Bronchial epithelial cell (primary cell): ENCODE measurements around the gene SLC25A29. TPM values are rescaled to one million over a fixed set of nuclear protein-coding genes. Genes with fewer than 3 reads are reported as not detected.

Experiments used
- DNase-seq: peaks from one replicate; pipeline ENCODE4 v3.0.0-alpha.2; 2010; ENCODE audit warnings: low read depth
- FAIRE-seq: peaks from 2 replicates; lab custom pipeline; 2011; peaks lifted over from hg19 to GRCh38; lab: Jason Lieb, UNC
- H3K27me3 ChIP-seq: 2 replicates; pipeline ENCODE4 v1.5.1; 2011; ENCODE audit warnings: low read length; ENCODE audit not compliant: control insufficient read depth, insufficient read depth
- H3K36me3 ChIP-seq: 2 replicates; pipeline ENCODE4 v1.5.1; 2011; ENCODE audit warnings: low read length; ENCODE audit not compliant: control insufficient read depth, insufficient read depth
- H3K4me3 ChIP-seq: 2 replicates; pipeline ENCODE4 v1.5.1; 2011; ENCODE audit warnings: mild to moderate bottlenecking, low read depth, low read length, control low read depth
- total RNA-seq: library from RNA; depleted of rRNA; stranded (reverse); fragments of >200 nt; gene quantifications from 2 replicates; pipeline ENCODE4 v1.2.1, GENCODE V29; 2014
- TF ChIP-seq, protein P1 (sequence below): IDR thresholded peaks from 2 replicates; pipeline ENCODE4 v1.5.1; 2011; ENCODE audit warnings: mild to moderate bottlenecking, moderate library complexity, low read length, control low read depth, inconsistent platforms; ENCODE audit not compliant: insufficient read depth, severe bottlenecking

The SLC25A29 gene
- total RNA-seq, 1 donor from 2014 or later, result 16.1 TPM

GRCh38 chr14:100333311-100333710, 27.1 kb upstream of the SLC25A29 start:
- DNase-seq, result no peak
- Histone ChIP-seq H3K27me3 (no peaks in the 10 kb centered on the region), H3K4me3 (no peak overlapping the region), H3K36me3 (peaks cover 16% of the 10 kb centered on the region)
- no peak for FAIRE-seq
- TF ChIP-seq, protein P1, sequence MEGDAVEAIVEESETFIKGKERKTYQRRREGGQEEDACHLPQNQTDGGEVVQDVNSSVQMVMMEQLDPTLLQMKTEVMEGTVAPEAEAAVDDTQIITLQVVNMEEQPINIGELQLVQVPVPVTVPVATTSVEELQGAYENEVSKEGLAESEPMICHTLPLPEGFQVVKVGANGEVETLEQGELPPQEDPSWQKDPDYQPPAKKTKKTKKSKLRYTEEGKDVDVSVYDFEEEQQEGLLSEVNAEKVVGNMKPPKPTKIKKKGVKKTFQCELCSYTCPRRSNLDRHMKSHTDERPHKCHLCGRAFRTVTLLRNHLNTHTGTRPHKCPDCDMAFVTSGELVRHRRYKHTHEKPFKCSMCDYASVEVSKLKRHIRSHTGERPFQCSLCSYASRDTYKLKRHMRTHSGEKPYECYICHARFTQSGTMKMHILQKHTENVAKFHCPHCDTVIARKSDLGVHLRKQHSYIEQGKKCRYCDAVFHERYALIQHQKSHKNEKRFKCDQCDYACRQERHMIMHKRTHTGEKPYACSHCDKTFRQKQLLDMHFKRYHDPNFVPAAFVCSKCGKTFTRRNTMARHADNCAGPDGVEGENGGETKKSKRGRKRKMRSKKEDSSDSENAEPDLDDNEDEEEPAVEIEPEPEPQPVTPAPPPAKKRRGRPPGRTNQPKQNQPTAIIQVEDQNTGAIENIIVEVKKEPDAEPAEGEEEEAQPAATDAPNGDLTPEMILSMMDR, result no peak

DNA sequence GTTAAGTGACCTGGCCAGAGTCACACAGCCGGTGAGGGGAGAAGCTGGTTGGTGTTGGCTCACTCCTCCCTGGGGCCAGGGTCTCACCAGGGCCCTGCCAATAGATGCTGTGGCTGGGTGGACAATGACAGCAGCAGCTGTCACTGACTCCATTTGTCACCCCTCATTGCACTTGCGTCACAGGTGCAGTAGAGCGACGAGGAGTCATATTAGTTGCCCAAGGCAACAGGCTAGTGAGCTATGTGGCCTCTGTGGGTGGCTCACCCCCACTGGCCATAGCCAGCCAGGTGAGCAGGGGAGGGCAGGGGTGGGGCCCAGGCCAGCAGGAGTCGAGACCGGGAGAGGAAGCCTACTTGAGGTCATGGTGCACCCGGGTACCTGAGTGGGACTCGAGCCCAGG, 26.6 kb upstream of the SLC25A29 start:
- Histone ChIP-seq H3K4me3 (no peak overlapping the region), H3K36me3 (peaks cover 14% of the 10 kb centered on the region), H3K27me3 (no peaks in the 10 kb centered on the region)
- DNase-seq, result no peak
- FAIRE-seq, result no peak
- TF ChIP-seq, protein P1, result no peak

GRCh38 chr14:100332071-100332639, 25.9 kb upstream of the SLC25A29 start:
- Histone ChIP-seq H3K27me3 (no peaks in the 10 kb centered on the region), H3K4me3 (no peak overlapping the region), H3K36me3 (peaks cover 9% of the 10 kb centered on the region)
- FAIRE-seq (peak; percentile 60), DNase-seq (no peak)
- TF ChIP-seq, protein P1, result no peak

GRCh38 chr14:100330388-100330931, 24.2 kb upstream of the SLC25A29 start:
- FAIRE-seq, result no peak

DNA sequence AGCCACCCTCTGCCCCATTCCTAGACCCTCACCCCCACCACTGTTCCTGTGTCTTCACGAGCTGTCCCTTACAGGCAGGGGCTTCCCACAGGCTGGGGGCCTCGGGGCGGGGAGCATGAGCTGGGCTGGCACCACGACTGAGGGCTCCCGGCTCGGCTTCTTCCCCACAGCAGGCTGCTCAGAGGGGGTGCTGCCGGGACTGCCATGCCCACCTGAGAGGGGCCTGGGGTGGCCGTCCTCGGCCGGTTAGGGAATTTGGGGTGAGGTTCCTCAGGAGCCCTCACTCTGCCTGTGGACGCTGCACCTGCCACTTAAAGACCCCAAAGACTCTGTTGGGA, 23.7 kb upstream of the SLC25A29 start:
- Histone ChIP-seq H3K4me3 (no peak overlapping the region), H3K36me3 (peaks cover 2% of the 10 kb centered on the region), H3K27me3 (no peaks in the 10 kb centered on the region)
- TF ChIP-seq, protein P1, result no peak
- DNase-seq (no peak), FAIRE-seq (no peak)

More at GRCh38 chr14:100330388-100330931, 24.2 kb upstream of the SLC25A29 start:
- Histone ChIP-seq H3K36me3 (peaks cover 4% of the 10 kb centered on the region), H3K4me3 (no peak overlapping the region), H3K27me3 (no peaks in the 10 kb centered on the region)
- TF ChIP-seq, protein P1, result no peak
- no peak for DNase-seq
